Testis (tissue), 3 donors: Measurements from ENCODE around the gene DPYD. TPM values are rescaled to one million over a fixed set of nuclear protein-coding genes. Genes with fewer than 3 reads are reported as not detected.

Source experiments
- DNase-seq: peaks from one replicate; pipeline ENCODE4 v3.0.0-alpha.2; 2019
- H3K27ac ChIP-seq, 2 donors: fragments of 200-600 bp; sonication (generic); one replicate each; pipeline ENCODE4 v1.5.1; 2019
- H3K27me3 ChIP-seq: fragments of 200-600 bp; sonication (generic); one replicate; pipeline ENCODE4 v1.5.1; 2019
- H3K36me3 ChIP-seq: fragments of 200-600 bp; sonication (generic); one replicate; pipeline ENCODE4 v1.5.1; 2017; ENCODE audit warnings: low read depth; ENCODE audit errors: missing control alignments
- H3K4me1 ChIP-seq: fragments of 200-600 bp; sonication (generic); one replicate; pipeline ENCODE4 v1.5.1; 2019
- H3K4me3 ChIP-seq, 2 donors: fragments of 200-600 bp; sonication (generic); one replicate each; pipeline ENCODE4 v1.5.1; 2017 to 2019
- H3K9me3 ChIP-seq: fragments of 200-600 bp; sonication (generic); one replicate; pipeline ENCODE4 v1.5.1; 2017
- POLR2A ChIP-seq: fragments of 450-650 bp; IDR thresholded peaks from one replicate; pipeline ENCODE4 v1.6.1; 2017; ENCODE audit warnings: antibody characterized with exemption, mild to moderate bottlenecking, moderate library complexity
- WGBS, 2 donors: methylation state at CpG; one replicate each; pipeline ENCODE4 v1.1.5; 2018; 5-methylcytosine and 5-hydroxymethylcytosine counted together
- intact Hi-C: fragments of 100-400 bp; cut with DNase I; formaldehyde crosslinking; loops from one replicate; pipeline ENCODE4 v1.15.1; 2023; ENCODE audit warnings: low total_unique reads
- polyA plus RNA-seq: library from polyadenylated mRNA; stranded (reverse); fragments of 350-450 nt; fragmentation: Illumina TruSeq; extraction: RNeasy Lipid Tissue Mini Kit (QIAGEN cat#74804); gene quantifications from one replicate; pipeline ENCODE4 v1.2.3, GENCODE V29; 2014; ENCODE audit warnings: low read depth, low replicate concordance; ENCODE audit not compliant: insufficient read depth
- total RNA-seq, 2 donors: library from RNA; depleted of rRNA; stranded (reverse); fragments of >200 nt; gene quantifications; one replicate each; pipeline ENCODE4 v1.2.3, GENCODE V29; 2016
- TF ChIP-seq, protein P1 (sequence below), 3 experiments: fragments of 450-650 bp in 2 of 3; fragments of 200-600 bp in 1 of 3; sonication (generic) in 1 of 3; IDR thresholded peaks; one replicate each; pipeline ENCODE4 v1.5.1; 2016 to 2019; ENCODE audit warnings: antibody characterized with exemption in 3 of 3, mild to moderate bottlenecking in 2 of 3, moderate library complexity in 1 of 3

DPYD gene
- total and polyA plus RNA-seq, 3 donors from 2014 or later: 6.7 to 14.7 (median 11.5) TPM

DNA sequence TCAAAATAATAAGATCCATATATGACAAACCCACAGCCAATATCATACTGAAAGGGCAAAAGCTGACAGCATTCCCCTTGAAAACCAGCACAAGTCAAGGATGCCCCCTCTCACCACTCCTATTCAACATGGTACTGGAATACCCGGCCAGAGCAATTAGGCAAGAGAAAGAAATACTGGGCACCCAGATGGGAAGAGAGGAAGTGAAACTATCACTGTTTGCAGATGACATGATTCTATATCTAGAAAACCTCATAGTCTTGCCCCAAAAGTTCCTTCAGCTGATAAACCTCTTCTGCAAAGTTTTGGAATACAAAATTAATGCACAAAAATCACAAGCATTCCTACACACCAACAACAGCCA, 756.6 kb downstream of the DPYD start:
- H3K27ac ChIP-seq: no peak overlapping the region
- TF ChIP-seq, protein P1, sequence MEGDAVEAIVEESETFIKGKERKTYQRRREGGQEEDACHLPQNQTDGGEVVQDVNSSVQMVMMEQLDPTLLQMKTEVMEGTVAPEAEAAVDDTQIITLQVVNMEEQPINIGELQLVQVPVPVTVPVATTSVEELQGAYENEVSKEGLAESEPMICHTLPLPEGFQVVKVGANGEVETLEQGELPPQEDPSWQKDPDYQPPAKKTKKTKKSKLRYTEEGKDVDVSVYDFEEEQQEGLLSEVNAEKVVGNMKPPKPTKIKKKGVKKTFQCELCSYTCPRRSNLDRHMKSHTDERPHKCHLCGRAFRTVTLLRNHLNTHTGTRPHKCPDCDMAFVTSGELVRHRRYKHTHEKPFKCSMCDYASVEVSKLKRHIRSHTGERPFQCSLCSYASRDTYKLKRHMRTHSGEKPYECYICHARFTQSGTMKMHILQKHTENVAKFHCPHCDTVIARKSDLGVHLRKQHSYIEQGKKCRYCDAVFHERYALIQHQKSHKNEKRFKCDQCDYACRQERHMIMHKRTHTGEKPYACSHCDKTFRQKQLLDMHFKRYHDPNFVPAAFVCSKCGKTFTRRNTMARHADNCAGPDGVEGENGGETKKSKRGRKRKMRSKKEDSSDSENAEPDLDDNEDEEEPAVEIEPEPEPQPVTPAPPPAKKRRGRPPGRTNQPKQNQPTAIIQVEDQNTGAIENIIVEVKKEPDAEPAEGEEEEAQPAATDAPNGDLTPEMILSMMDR (IDR thresholded peaks at IDR 0.05): no peak
- intact Hi-C loops: no loop called here
- no peaks in the 10 kb centered on the region for H3K27me3 ChIP-seq
- no peak for DNase-seq
- no peaks in the 10 kb centered on the region for H3K36me3 ChIP-seq
- no peaks in the 10 kb centered on the region for H3K4me1 ChIP-seq
- WGBS, 2 donors: 84 to 87% methylated on average over 1 of the region's 1 CpG
- no peaks in the 10 kb centered on the region for H3K9me3 ChIP-seq
- H3K4me3 ChIP-seq: no peak overlapping the region

DNA sequence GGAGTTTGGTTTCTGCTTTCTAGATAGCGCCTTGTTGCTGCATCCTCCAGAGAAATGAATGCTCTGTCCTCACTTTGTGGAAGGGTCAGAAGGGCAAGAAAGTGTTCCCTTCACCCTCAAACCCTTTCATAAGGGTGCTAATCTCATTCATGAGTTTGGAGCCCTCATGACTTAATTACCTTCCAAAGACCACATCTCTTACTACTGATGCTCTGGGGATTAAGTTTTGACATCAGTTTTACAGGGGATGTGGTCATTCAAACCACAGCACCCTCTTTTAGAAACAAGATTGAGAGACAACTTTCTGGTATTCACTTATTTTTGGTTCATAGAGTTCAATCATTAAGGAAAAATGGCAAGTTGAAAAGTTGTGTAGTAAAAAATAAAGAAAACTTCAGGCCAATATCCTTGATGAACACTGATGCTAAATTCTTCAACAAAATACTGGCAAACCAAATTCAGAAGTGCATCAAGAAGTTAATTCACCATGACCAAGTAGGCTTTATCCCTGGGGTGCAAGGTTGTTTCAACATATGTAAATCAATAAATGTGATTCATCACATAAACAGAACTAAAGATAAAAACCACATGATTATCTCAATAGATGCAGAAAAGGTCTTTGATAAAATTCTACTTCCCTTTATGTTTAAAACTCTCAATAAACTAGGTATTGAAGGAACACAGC, 757.1 kb downstream of the DPYD start:
- intact Hi-C loops: no loop called here
- Histone ChIP-seq H3K4me3 (no peak overlapping the region), H3K9me3 (no peaks in the 10 kb centered on the region), H3K36me3 (no peaks in the 10 kb centered on the region), H3K4me1 (no peaks in the 10 kb centered on the region), H3K27me3 (no peaks in the 10 kb centered on the region), H3K27ac (no peak overlapping the region)
- WGBS, 2 donors: 96 to 100% methylated on average over 1 of the region's 1 CpG
- no peak for DNase-seq
- TF ChIP-seq, protein P1 (IDR thresholded peaks at IDR 0.05): no peak
- TF ChIP-seq POLR2A: no peak

DNA sequence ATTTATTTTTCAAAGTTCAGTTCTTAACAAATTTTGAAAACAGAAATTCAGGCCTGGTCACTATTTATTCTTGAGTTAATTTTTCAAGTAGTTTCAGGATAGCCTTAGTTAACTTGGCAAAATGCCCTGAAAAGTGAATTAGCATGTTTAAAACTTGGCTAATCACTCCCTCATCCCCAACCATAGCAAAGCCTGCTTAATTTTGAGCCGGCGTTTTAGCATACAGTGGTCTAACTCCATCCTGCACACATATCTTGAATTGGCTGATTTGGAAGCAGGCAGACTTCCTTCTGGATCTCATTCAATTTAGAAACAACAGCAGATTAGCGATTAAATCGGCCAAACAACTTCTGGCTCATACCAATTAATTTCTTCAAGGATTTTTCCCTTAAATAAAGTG, 760.0 kb downstream of the DPYD start:
- no peaks in the 10 kb centered on the region for H3K4me1 ChIP-seq
- no peaks in the 10 kb centered on the region for H3K9me3 ChIP-seq
- no peak for DNase-seq
- no peak overlapping the region for H3K27ac ChIP-seq
- intact Hi-C loops: no loop called here
- H3K4me3 ChIP-seq: no peak overlapping the region
- H3K27me3 ChIP-seq: no peaks in the 10 kb centered on the region
- TF ChIP-seq, protein P1 (IDR thresholded peaks at IDR 0.05): no peak
- TF ChIP-seq POLR2A: no peak
- WGBS, 2 donors: 29 to 41% methylated on average over 4 of the region's 4 CpGs
- no peaks in the 10 kb centered on the region for H3K36me3 ChIP-seq

DNA sequence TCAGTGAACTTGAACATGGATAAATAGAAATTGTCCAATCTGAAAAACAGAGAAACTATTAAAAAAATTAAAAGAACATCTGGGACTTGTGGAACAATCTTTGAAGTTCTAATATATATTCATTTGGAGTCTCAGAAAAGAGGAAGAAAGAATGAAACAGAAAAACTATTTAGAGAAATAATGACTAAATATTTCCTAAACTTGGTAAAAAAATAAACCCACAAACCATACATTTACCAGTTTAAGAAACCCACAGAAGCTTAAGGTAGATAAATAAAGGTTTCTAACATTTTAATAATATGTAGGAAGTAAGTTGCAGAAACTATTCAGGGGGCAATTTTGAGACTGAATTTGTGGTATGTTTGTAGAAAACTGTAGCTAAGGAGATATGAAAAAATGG, 761.5 kb downstream of the DPYD start:
- intact Hi-C loops: no loop called here

More for the DNA sequence above, 761.5 kb downstream of the DPYD start:
- Histone ChIP-seq H3K4me3 (no peak overlapping the region), H3K27me3 (no peaks in the 10 kb centered on the region), H3K4me1 (no peaks in the 10 kb centered on the region), H3K36me3 (no peaks in the 10 kb centered on the region), H3K27ac (no peak overlapping the region), H3K9me3 (no peaks in the 10 kb centered on the region)
- no peak for TF ChIP-seq POLR2A
- TF ChIP-seq, protein P1 (IDR thresholded peaks at IDR 0.05): no peak
- DNase-seq: no peak
